ENCODE results near the gene SEMG1. TPM values are rescaled to one million over a fixed set of nuclear protein-coding genes. Genes with fewer than 3 reads are reported as not detected.

Gene SEMG1
- total and polyA plus RNA-seq, 9 donors: not detected

- intact Hi-C loops (cut with DNase I): no loop called here
- Histone ChIP-seq H3K4me3 (no peak overlapping the region), H3K36me3 (no peaks in the 10 kb centered on the region), H3K4me1 (ENCODE audit: insufficient read depth) (no peaks in the 10 kb centered on the region), H3K27me3 (no peaks in the 10 kb centered on the region), H3K9me3 (no peaks in the 10 kb centered on the region), H3K27ac (no peak overlapping the region)
- no peak for DNase-seq
- 5 to 21% (median 7%) methylated on average over 1 of the region's 1 CpG for WGBS, 3 donors
- TF ChIP-seq EP300 (IDR thresholded peaks at IDR 0.05) (no peak), POLR2A (IDR thresholded peaks at IDR 0.05) (no peak)
- TF ChIP-seq, protein P1, sequence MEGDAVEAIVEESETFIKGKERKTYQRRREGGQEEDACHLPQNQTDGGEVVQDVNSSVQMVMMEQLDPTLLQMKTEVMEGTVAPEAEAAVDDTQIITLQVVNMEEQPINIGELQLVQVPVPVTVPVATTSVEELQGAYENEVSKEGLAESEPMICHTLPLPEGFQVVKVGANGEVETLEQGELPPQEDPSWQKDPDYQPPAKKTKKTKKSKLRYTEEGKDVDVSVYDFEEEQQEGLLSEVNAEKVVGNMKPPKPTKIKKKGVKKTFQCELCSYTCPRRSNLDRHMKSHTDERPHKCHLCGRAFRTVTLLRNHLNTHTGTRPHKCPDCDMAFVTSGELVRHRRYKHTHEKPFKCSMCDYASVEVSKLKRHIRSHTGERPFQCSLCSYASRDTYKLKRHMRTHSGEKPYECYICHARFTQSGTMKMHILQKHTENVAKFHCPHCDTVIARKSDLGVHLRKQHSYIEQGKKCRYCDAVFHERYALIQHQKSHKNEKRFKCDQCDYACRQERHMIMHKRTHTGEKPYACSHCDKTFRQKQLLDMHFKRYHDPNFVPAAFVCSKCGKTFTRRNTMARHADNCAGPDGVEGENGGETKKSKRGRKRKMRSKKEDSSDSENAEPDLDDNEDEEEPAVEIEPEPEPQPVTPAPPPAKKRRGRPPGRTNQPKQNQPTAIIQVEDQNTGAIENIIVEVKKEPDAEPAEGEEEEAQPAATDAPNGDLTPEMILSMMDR (IDR thresholded peaks at IDR 0.05): no peak
These were observed 33.3 kb upstream of the SEMG1 start for GRCh38 chr20:45173522-45173921.

DNA sequence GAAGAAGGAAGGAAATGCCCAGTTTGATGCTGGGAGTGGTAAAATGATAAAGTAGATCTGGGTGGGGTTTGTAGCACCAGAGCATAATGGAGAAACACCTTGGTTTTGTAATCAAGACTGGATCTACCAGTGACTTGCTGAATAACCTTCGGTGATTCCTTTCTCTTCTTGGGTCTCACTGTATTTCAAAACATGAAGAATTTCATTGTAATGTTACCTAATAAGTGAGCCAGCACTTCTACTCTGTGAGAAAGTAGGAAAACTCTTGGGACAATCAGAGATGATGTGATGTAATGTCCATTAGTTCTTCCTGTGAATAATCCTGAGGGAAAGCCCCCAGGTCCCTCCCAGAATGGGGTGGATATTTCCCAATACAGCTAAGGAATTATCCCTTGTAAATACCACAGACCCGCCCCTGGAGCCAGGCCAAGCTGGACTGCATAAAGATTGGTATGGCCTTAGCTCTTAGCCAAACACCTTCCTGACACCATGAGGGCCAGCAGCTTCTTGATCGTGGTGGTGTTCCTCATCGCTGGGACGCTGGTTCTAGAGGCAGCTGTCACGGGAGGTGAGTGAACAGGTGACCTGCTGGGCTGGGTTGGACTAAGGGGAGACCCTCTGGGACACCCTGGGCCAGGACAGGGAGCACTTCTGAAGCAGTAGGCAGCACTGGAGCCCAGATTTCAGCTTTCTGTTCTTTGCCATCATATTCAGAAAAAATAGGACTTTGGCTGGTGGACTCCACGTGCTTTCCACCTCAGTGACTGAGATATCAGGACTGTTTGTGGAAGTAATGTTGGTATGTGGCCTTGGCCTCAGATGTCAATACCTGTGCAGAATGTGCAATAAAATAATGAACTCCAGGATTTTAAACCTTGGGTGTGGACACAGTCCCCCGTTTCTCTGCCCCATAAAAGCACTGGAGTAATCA is 32.1 kb upstream of the SEMG1 start, which contains the start of gene PI3:
Gene PI3, plus strand, starts transcription at position 469 of the 931 bp plus-strand sequence. Its CDS starts 21 bp downstream, at position 490.
- no peak for DNase-seq
- Histone ChIP-seq H3K4me3 (no peak within 1 kb of the TSS), H3K36me3 (no peaks in the 10 kb centered on the region), H3K4me1 (ENCODE audit: insufficient read depth) (no peaks in the 10 kb centered on the region), H3K27ac (no peak within 1 kb of the TSS), H3K27me3 (no peaks in the 10 kb centered on the region), H3K9me3 (no peaks in the 10 kb centered on the region)
- WGBS, 3 donors: 57 to 73% (median 70%) methylated on average over 8 of the region's 8 CpGs
- intact Hi-C loops (cut with DNase I): no loop called here
- TF ChIP-seq, protein P1 (IDR thresholded peaks at IDR 0.05): no peak
- TF ChIP-seq POLR2A (IDR thresholded peaks at IDR 0.05) (no peak), EP300 (IDR thresholded peaks at IDR 0.05) (no peak)

GRCh38 chr20:45176526-45177267 is 30.1 kb upstream of the SEMG1 start:
- H3K27me3 ChIP-seq: no peaks in the 10 kb centered on the region
- no peak overlapping the region for H3K27ac ChIP-seq
- H3K36me3 ChIP-seq: no peaks in the 10 kb centered on the region
- 69 to 76% (median 72%) methylated on average over 4 of the region's 4 CpGs for WGBS, 3 donors
- TF ChIP-seq, protein P1 (IDR thresholded peaks at IDR 0.05): no peak
- no peak for TF ChIP-seq EP300 (IDR thresholded peaks at IDR 0.05)
- no peak for TF ChIP-seq POLR2A (IDR thresholded peaks at IDR 0.05)
- DNase-seq: no peak
- intact Hi-C loops (cut with DNase I): no loop called here
- H3K4me1 ChIP-seq (ENCODE audit: insufficient read depth): no peaks in the 10 kb centered on the region
- H3K4me3 ChIP-seq: no peak overlapping the region
- H3K9me3 ChIP-seq: no peaks in the 10 kb centered on the region

DNA sequence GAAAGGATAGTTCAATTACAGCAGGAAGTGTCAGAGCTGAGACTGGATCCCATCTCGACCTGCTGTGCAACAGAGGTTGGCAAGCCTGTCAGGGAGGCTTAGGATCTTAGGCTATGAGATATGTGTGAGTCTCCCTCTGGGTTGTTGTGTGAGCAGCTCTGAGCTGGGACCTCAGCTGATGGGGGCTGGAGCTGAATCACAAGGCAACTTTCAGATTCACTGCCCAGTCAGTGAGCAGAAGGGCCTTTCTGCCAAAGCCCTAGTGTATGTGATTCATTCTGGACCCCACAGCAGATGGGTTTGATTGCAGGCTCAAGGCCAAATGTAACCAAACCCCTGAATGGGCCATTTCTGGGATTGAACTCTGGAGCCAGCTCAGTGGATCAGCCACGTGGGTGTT is 27.7 kb upstream of the SEMG1 start:
- 39 to 59% (median 41%) methylated on average over 2 of the region's 2 CpGs for WGBS, 3 donors
- H3K4me1 ChIP-seq (ENCODE audit: insufficient read depth): no peaks in the 10 kb centered on the region
- TF ChIP-seq POLR2A (IDR thresholded peaks at IDR 0.05) (no peak), EP300 (IDR thresholded peaks at IDR 0.05) (no peak)
- TF ChIP-seq, protein P1 (IDR thresholded peaks at IDR 0.05): no peak
- H3K27ac ChIP-seq: no peak overlapping the region
- H3K4me3 ChIP-seq: no peak overlapping the region
- H3K36me3 ChIP-seq: no peaks in the 10 kb centered on the region
- intact Hi-C loops (cut with DNase I): no loop called here
- no peaks in the 10 kb centered on the region for H3K9me3 ChIP-seq
- no peaks in the 10 kb centered on the region for H3K27me3 ChIP-seq
- DNase-seq: no peak
